ENCODE data around the gene KIT. TPM values are rescaled to one million over a fixed set of nuclear protein-coding genes. Genes with fewer than 3 reads are reported as not detected.

Gene KIT
- polyA plus RNA-seq, 1 donor from 2014 or later = not detected

DNA sequence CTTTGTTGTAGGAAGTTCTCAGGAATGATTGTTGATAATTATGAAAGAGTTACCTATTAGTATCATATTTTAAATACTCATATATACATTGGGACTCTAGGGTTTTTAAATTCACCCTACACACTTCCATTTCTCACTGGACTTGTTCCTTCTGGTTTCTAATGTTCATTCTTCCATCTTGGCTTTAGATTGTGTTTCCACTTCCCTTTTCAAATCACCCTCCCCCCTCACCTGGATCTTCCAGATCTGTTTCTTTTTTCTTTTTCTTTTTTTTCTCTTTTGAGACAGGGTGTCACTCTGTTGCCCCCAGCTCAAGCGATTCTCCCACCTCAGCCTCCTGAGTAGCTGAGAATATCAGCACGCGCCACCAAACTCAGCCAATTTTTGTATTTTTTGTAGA is 6.7 kb upstream of the KIT start:
- Mint-ChIP-seq H3K4me3 (no peak overlapping the region), H3K36me3 (no peaks in the 10 kb centered on the region), H3K27me3 (peaks cover 12% of the 10 kb centered on the region), H3K27ac (no peak overlapping the region), H3K9me3 (peaks cover 0 to 2% (median 0%) of the 10 kb centered on the region in 3 donors), H3K4me1 (no peaks in the 10 kb centered on the region)

DNA sequence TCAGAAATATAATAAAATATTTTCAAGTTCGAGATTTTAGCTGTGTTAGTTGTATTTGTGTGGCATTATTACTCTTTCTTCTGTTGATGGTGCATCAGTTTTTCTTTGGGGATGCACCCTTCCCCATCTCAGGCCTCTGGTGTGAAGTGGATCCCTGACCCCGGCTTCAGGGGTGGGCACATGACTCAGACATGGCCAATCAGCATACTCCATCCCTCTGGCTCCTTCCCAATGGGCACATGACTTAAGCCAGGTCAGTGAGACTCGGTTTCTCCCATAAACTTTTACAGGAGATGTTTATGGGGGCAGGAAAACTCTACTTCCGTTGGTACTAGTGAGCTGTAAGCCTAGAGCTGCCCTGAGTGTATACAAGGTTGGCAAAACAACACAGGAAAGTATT is 3.0 kb upstream of the KIT start:
- Mint-ChIP-seq H3K9me3 (peaks cover 0 to 2% (median 0%) of the 10 kb centered on the region in 3 donors), H3K27ac (no peak overlapping the region), H3K4me3 (no peak overlapping the region), H3K27me3 (peaks cover 36% of the 10 kb centered on the region), H3K4me1 (peaks cover 4 to 7% (median 6%) of the 10 kb centered on the region in 3 donors), H3K36me3 (no peaks in the 10 kb centered on the region)

DNA sequence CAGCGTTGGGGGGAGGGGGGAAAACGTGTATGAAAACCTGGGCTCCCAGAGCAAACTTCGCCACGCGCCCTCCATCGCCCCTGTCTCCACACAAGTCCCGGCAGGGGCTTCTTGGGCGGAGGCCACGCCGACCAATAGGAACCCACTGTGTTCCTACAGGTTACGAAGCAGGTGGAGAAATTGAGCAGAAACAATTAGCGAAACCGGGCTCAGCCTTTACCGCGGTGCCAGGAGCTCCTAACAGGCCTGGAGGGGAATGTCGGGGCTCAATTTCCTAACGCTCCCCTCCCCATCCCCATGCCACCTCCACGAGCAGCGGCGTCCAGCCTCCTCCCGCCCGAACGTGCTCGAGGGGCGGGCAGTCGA is 589 bp upstream of the KIT start:
- H3K4me3 Mint-ChIP-seq = peak overlapping the region; percentile 6 to 91 (median 64)
- H3K27me3 Mint-ChIP-seq = peaks cover 55% of the 10 kb centered on the region
- H3K4me1 Mint-ChIP-seq = peaks cover 4 to 14% (median 11%) of the 10 kb centered on the region in 3 donors
- H3K27ac Mint-ChIP-seq = no peak overlapping the region
- H3K36me3 Mint-ChIP-seq = no peaks in the 10 kb centered on the region
- H3K9me3 Mint-ChIP-seq = peaks cover 0 to 2% (median 0%) of the 10 kb centered on the region in 3 donors

DNA sequence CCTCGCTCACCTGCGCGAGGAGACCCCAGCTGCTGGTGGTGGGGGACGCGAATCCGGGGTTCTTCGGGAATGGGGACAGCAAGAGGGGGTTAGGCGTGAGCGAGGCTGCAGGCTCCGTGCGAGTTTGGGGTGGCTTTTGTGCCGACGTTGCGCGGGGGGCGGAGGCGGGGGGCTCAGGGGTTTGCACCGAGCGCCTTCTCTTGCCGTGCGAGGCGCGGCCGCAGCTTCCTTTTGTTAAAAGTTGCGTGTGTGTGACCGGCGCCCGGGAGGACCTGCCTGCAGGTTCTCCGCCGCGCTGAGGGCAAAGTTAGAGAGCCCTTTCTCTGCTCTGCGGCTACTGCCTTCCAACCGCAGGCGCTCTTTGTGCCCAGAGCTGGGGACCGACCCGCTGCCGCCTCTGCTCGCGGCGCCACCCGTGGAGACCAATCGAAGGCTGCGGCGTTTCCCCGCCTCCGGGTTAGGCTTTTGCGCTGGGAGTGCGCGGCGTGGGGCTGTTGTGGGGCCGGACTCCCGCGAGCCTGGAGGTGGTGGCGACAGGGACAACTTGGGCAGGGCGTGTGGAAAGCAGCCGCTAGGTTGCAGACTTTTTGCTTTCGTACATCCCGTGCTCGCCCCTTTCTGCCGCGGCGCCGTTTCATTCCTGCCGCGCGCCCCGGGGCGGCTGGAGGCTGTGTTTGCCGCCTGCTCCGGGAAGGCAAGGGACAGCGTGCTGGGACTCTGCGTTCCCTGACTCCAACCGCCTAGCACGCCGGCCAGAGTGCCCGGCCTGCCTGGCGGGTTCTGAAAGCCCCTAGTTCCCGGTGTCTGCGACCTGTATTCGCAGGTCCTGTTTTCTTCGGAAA is 716 bp downstream of the KIT start:
- H3K4me3 Mint-ChIP-seq = peak overlapping the region; percentile 77 to 91 (median 87)
- H3K27ac Mint-ChIP-seq = no peak overlapping the region
- no peaks in the 10 kb centered on the region for H3K9me3 Mint-ChIP-seq
- H3K4me1 Mint-ChIP-seq = peaks cover 4 to 14% (median 11%) of the 10 kb centered on the region in 3 donors
- H3K36me3 Mint-ChIP-seq = peaks cover 3% of the 10 kb centered on the region
- peaks cover 48% of the 10 kb centered on the region for H3K27me3 Mint-ChIP-seq

DNA sequence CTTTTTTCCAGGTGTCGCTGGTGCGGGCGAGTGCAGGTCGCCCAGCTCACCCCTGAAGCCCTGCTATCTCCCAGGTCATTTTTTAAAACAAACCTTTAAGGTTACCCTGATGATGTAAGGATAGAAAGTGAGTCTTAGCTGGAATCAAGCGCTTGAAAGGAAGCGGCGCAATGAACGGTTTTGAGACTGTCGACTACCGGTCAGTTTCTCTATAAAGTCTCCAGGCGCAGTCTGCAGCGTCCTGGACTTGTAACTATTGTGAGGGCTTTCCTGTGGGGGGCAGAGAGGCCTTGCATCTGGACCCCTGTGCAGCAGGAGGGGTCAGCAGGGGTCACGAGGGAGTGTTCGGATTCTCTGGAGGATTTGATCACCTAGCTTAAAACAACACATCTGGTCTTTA is 1.6 kb downstream of the KIT start:
- Mint-ChIP-seq H3K9me3 (no peaks in the 10 kb centered on the region), H3K4me3 (peak overlapping the region; percentile 77 to 91 (median 87)), H3K27ac (no peak overlapping the region), H3K4me1 (peaks cover 4 to 14% (median 11%) of the 10 kb centered on the region in 3 donors), H3K27me3 (peaks cover 51% of the 10 kb centered on the region), H3K36me3 (peaks cover 3% of the 10 kb centered on the region)

DNA sequence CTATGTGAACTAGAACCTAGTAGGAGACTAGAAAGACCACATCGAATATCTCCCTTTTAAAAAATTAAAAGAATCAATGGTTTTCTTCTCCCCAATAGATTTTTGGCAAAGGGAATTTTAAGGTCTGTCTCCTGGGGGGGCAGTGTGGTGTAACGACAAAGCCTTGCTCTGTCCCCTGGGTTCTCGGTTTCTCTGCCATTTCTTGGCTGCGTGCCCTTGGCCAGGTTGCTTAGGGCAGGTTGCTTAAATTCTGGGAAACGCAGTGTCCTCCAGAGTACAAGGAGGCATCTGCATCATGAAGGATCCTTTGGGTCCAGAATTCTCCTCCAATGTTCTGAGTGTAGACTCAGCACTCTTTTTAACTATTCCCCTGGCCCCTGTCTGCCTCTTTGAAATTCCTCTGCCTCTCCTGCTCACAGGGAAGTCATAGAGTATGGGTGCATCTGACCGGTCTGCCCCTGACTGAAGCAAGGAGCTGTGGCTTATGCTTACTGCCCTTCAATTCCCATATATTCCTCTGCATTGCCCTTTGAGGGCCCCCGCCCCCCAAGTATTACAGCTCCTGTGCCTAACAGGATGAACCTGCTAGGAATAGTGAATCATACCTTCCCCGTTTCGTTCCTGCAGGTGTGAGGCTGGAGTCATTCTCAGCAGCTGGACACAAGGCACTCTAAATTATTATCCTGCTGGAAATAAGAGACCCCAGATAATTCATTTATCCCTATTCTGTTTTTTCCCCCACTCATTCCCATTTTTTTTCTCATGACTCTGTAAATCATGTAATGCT is 2.2 kb downstream of the KIT start:
- Mint-ChIP-seq H3K9me3 (no peaks in the 10 kb centered on the region), H3K27ac (no peak overlapping the region), H3K27me3 (peaks cover 53% of the 10 kb centered on the region), H3K4me3 (peak overlapping the region in 3 of 4 donors; percentile 85 to 91 (median 89)), H3K4me1 (peaks cover 4 to 14% (median 11%) of the 10 kb centered on the region in 3 donors), H3K36me3 (peaks cover 3% of the 10 kb centered on the region)

DNA sequence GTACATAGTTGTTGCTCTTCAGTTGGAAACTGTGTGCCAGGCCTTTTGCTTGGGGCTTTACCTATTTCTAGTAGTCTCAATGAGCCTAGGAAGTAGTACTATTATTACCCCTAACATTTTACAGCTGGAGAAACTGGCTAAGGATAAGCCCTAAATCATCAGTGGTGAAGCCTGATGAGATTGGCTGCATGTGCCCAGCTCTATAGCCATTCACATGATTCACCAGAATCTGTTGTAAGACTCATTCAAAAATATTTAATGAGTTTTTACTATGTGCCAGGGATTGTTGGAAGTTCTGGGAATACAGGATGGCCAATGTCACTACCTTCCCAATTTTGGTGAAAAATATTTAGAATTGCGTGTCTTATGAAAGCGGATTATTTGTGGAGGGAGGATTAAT is 2.8 kb downstream of the KIT start:
- Mint-ChIP-seq H3K27me3 (peaks cover 58% of the 10 kb centered on the region), H3K9me3 (peaks cover 0 to 2% (median 0%) of the 10 kb centered on the region in 3 donors), H3K4me1 (peaks cover 4 to 14% (median 11%) of the 10 kb centered on the region in 3 donors), H3K27ac (no peak overlapping the region), H3K36me3 (peaks cover 3% of the 10 kb centered on the region), H3K4me3 (peak overlapping the region in 2 of 4 donors; percentile 85 to 91)

DNA sequence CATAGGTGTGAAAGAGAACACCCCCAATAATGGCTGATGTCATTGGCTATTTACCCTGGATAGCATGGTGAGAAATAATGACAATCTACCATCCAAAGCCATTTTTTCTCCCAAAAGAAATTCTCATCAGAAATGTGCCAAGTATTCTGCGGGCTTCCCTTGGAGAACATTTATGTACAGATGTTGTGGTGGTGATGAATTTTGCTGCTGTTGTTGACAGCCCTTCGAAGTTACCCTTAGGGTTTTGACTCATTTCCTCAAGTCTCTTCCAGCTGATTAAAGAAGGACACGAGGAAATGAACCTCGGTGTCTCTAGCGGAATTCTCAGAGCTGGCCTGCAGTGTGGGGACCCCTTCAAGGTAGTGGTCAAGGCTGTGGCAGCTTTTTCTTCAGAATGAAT is 3.4 kb downstream of the KIT start:
- Mint-ChIP-seq H3K27me3 (peaks cover 58% of the 10 kb centered on the region), H3K36me3 (peaks cover 3% of the 10 kb centered on the region), H3K4me3 (no peak overlapping the region), H3K9me3 (peaks cover 0 to 2% (median 0%) of the 10 kb centered on the region in 3 donors), H3K4me1 (peaks cover 4 to 14% (median 11%) of the 10 kb centered on the region in 3 donors), H3K27ac (no peak overlapping the region)

DNA sequence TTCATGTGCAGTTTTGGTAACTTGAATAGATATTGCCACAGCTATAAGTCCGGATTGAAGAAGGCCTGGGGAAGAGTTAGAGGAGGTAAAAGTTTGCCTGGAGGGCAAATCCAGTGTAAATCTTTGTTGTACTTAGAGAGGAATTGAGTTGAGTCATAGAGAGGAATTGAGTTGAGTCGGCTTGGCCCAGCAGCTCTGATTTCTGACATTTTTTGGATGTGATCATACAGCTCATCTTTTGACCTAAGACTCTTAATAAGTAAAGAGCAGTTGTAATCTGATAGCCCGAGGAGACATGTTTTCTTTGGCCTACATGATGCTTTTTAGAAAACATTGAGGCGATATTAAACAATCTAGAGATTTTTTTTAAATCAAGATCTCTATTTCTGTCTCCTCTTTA is 3.9 kb downstream of the KIT start:
- H3K27me3 Mint-ChIP-seq = peaks cover 56% of the 10 kb centered on the region

DNA sequence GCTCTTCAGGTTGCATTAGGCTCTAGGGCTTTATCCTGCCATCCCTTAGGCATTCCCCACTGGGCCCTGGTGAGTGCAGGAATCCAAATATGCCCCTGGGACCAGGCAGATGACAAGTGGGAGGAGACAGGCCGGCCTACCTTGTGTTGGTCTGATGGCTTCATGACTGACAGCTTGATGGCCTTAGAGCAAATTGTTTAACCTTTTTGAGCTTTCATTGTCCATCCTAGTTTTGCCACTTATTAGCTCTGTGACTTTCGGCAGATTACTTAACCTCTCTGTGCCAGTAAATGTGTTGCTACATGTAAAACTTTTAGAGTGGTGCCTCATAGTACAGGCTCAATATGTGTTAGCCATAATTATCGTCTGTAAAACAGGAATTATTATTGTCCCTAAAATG is 4.4 kb downstream of the KIT start:
- no peak overlapping the region for H3K27ac Mint-ChIP-seq
- no peak overlapping the region for H3K4me3 Mint-ChIP-seq
- H3K9me3 Mint-ChIP-seq = peaks cover 0 to 2% (median 0%) of the 10 kb centered on the region in 3 donors
- peaks cover 53% of the 10 kb centered on the region for H3K27me3 Mint-ChIP-seq
- peaks cover 4 to 14% (median 8%) of the 10 kb centered on the region in 3 donors for H3K4me1 Mint-ChIP-seq
- H3K36me3 Mint-ChIP-seq = peaks cover 3% of the 10 kb centered on the region

More for the DNA sequence above, 3.9 kb downstream of the KIT start:
- Mint-ChIP-seq H3K36me3 (peaks cover 3% of the 10 kb centered on the region), H3K4me1 (peaks cover 4 to 14% (median 10%) of the 10 kb centered on the region in 3 donors), H3K27ac (no peak overlapping the region), H3K9me3 (peaks cover 0 to 2% (median 0%) of the 10 kb centered on the region in 3 donors), H3K4me3 (no peak overlapping the region)

DNA sequence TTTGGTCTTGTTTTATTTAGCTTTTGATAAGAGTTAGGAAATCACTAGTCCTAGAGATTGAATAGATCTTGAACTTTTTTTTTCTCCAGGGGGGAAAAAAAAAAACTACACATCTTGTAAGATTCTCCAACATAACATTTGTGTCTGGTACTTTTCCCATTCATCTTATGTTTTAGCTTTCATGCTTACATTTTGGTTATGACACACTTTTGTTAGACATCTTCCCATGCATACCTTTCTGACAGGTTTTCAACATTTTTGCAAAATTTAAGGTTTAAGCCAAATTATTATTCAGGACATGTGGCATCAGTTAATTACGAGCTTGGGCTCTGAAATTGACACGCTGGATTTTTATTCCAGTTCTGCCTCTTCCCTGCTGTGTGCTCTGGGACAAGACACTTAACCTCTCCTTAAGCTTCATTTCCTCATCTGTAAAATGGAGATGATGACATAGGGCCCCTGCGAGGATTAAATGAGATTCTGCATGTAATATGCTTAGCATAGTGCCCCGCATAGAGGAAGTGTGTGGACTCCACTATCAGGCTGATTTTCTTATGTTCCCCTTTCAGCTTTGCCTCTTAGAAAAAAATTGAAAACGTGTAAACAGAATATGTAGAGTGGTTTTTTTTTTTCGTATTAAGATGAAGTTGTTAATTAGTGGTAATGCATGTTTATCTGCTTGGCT is 5.3 kb downstream of the KIT start:
- H3K9me3 Mint-ChIP-seq = peaks cover 0 to 2% (median 0%) of the 10 kb centered on the region in 3 donors
- H3K27me3 Mint-ChIP-seq = peaks cover 53% of the 10 kb centered on the region
- peaks cover 3% of the 10 kb centered on the region for H3K36me3 Mint-ChIP-seq
- H3K4me3 Mint-ChIP-seq = no peak overlapping the region
- H3K27ac Mint-ChIP-seq = no peak overlapping the region
- H3K4me1 Mint-ChIP-seq = peaks cover 4 to 14% (median 8%) of the 10 kb centered on the region in 3 donors

DNA sequence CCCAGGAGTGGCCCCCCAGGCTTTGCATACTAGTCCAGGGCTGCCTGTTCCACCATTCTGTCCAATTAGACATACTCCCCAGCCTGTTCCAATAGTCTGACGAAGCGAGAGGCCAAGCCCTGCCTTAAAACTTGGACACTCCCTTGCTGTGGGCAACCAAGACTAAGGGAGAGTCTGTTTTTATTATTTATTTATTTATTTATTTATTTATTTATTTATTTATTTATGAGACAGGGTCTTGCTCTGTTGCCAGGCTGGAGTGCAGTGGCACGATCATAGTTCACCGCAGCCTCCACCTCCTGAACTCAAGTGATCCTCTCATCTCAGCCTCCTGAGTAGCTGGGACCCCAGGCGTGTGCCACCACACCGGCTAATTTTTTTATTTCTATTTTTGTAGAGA is 6.6 kb downstream of the KIT start:
- peaks cover 40% of the 10 kb centered on the region for H3K27me3 Mint-ChIP-seq
- peaks cover 3% of the 10 kb centered on the region for H3K36me3 Mint-ChIP-seq
- H3K27ac Mint-ChIP-seq = no peak overlapping the region
- H3K4me3 Mint-ChIP-seq = no peak overlapping the region
- peaks cover 1 to 10% (median 6%) of the 10 kb centered on the region in 3 donors for H3K4me1 Mint-ChIP-seq
- H3K9me3 Mint-ChIP-seq = peaks cover 0 to 2% (median 0%) of the 10 kb centered on the region in 3 donors

DNA sequence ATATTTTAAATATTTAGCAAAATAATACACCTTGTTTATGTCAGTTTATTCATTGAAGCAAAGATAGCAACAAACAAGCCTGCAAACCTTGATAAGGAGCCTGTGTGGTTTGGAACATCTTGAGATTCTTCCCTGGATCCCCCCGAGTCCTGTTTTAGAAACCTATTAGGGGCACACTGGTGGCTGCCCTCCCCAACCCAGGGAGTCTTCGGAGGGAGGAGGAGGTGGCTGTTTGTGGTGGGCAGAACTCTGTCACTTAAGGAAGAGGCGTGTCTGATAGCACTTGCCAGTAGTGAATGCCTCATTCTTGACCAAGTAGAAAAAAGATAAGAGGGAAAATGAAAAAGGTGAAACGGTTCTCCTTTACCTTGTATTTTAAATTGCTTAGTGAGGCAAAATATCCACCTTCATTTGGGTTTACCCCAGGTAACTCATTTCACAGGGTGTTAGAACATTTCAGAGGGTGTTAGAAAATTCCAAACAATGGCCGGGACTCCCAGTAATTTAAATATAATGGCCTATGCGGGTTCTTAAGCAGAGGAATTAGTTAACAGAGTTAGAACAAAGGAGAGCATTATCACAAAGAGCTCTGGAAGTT is 10.4 kb downstream of the KIT start:
- H3K27ac Mint-ChIP-seq = no peak overlapping the region
- H3K4me1 Mint-ChIP-seq = no peaks in the 10 kb centered on the region
- peaks cover 15% of the 10 kb centered on the region for H3K27me3 Mint-ChIP-seq
- peaks cover 2% of the 10 kb centered on the region for H3K36me3 Mint-ChIP-seq
- no peak overlapping the region for H3K4me3 Mint-ChIP-seq
- H3K9me3 Mint-ChIP-seq = peaks cover 0 to 2% (median 0%) of the 10 kb centered on the region in 3 donors

DNA sequence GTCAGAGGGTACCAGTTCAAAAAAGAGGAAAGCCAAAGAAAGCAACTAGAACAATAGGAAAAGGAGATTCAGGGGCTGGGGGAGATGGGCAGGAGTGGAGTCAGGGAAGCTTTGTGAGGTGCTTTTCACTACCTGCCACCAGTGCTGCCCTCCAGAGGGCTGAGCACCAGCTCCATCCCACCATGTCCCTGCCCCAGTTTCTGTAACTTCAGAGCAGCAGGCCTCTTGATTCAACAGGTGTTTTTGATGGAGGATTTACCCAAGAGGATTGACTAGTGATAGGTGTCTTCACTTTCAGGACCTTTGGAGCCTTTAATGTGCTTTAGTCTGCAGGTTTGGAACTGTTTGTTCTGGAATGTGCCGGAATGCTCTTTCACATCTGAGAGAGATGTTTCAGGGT is 12.1 kb downstream of the KIT start:
- H3K4me1 Mint-ChIP-seq = no peaks in the 10 kb centered on the region
- peaks cover 13% of the 10 kb centered on the region for H3K27me3 Mint-ChIP-seq
- peaks cover 0 to 4% (median 0%) of the 10 kb centered on the region in 3 donors for H3K9me3 Mint-ChIP-seq
- peaks cover 2% of the 10 kb centered on the region for H3K36me3 Mint-ChIP-seq
- no peak overlapping the region for H3K4me3 Mint-ChIP-seq
- no peak overlapping the region for H3K27ac Mint-ChIP-seq
